ENCODE results near the gene DCDC1.

The DCDC1 gene

DNA sequence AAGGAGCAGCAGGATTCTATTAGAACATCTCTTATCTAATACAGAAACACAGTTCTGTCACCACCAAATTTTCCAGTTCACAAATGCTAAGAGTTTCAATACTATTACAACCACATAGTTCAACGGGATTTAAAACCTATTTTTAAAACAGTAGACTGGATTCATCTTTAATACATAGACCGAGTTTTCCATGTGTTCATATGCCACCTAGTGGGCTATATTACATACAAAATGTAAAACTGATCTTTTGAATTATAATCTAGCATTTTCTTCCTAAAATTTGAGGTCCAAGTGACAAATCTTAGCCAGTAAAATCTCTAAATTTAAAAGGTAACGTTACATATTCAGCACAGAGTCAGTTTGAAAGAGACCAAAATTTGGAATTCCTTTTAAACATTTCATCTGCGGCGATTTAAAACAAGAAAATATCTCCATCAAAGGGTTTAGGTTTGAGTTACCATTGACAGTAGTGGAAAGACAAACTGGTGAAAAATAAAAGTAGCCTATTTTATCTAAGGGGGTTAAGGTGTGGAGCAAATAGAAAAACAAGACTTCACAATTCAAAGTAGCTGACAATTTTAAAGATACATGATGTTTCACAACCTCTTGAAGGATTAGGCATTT lies 514.0 kb downstream of the DCDC1 start:
- no peak overlapping the region for H3K9ac ChIP-seq (ENCODE audit: low read depth, low read length)
- H3K4me3 ChIP-seq (ENCODE audit: low read depth, low read length) = no peak overlapping the region
- H3K4me1 ChIP-seq (ENCODE audit: control insufficient read depth, insufficient read depth, low read length) = peaks cover 10% of the 10 kb centered on the region
- H3K27me3 ChIP-seq (ENCODE audit: control insufficient read depth, insufficient read depth, low read length) = no peaks in the 10 kb centered on the region
- H3K9me3 ChIP-seq (ENCODE audit: control insufficient read depth, insufficient read depth, low read length) = no peaks in the 10 kb centered on the region
- H3K36me3 ChIP-seq (ENCODE audit: control insufficient read depth, insufficient read depth, low read length) = no peaks in the 10 kb centered on the region

DNA sequence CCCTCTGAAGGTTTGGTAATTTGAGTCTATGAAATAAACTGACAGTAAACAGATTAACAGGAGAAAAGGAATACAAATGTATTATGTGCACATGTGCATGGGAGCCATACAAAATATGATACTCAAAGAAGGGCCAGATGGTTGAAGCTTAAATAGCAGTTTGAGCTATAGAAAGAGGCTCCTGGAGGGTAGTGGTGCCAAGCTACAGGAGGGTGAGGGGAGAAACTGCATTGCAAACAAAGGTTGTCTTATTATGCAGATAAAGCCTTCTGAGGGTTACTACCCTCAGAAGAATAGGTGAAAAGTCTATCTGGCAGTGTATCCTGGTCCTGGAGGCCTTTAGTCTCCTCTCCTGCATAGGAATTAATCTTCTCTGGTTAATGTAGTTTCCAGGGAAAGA lies 516.1 kb downstream of the DCDC1 start:
- Histone ChIP-seq H3K4me1 (ENCODE audit: control insufficient read depth, insufficient read depth, low read length) (peaks cover 6% of the 10 kb centered on the region), H3K9ac (ENCODE audit: low read depth, low read length) (no peak overlapping the region), H3K27me3 (ENCODE audit: control insufficient read depth, insufficient read depth, low read length) (no peaks in the 10 kb centered on the region), H3K4me3 (ENCODE audit: low read depth, low read length) (no peak overlapping the region), H3K9me3 (ENCODE audit: control insufficient read depth, insufficient read depth, low read length) (no peaks in the 10 kb centered on the region), H3K36me3 (ENCODE audit: control insufficient read depth, insufficient read depth, low read length) (no peaks in the 10 kb centered on the region)

DNA sequence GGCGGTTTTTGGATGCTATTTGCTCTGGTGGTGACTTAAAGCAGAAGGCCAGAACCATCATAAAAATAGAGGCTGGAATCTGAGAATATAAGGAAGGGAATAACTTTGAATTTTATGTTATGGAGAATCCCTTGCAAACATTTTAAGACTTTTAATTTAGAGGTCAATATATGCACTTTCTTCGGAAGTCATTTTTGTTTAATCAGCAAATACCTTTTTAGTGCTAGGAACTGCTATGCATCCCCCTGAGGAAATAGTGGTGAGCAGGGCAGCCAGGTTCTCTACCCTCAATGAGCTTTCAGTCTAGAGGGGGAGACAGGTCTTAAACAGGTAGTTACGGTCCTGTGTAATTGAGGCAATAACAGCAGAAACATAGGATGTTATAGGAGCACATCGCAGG lies 516.9 kb downstream of the DCDC1 start:
- H3K9me3 ChIP-seq (ENCODE audit: control insufficient read depth, insufficient read depth, low read length) = no peaks in the 10 kb centered on the region

DNA sequence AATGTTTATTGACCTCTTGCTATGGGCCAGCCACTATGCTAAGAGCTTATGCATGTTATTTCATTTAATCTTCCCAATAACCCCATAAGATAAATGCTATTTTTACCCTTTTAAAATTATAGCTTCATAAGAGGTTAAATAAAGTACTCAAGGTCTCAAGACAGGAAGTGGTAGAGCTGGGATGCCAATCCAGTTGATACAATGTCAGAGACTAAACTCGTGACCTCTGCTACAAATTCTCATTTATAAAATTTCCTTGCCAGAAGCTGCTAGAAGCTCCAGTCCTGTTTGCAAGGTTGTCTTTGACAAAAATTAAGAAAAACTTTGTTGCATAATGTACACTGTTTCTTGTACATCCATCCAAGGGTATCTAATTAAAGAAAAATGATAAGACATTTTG lies 517.4 kb downstream of the DCDC1 start:
- Histone ChIP-seq H3K36me3 (ENCODE audit: control insufficient read depth, insufficient read depth, low read length) (no peaks in the 10 kb centered on the region), H3K9me3 (ENCODE audit: control insufficient read depth, insufficient read depth, low read length) (peaks cover 3% of the 10 kb centered on the region), H3K4me3 (ENCODE audit: low read depth, low read length) (no peak overlapping the region), H3K9ac (ENCODE audit: low read depth, low read length) (no peak overlapping the region), H3K4me1 (ENCODE audit: control insufficient read depth, insufficient read depth, low read length) (peaks cover 6% of the 10 kb centered on the region), H3K27me3 (ENCODE audit: control insufficient read depth, insufficient read depth, low read length) (no peaks in the 10 kb centered on the region)

More for the DNA sequence above, 516.9 kb downstream of the DCDC1 start:
- no peak overlapping the region for H3K9ac ChIP-seq (ENCODE audit: low read depth, low read length)
- no peaks in the 10 kb centered on the region for H3K36me3 ChIP-seq (ENCODE audit: control insufficient read depth, insufficient read depth, low read length)
- no peak overlapping the region for H3K4me3 ChIP-seq (ENCODE audit: low read depth, low read length)
- H3K27me3 ChIP-seq (ENCODE audit: control insufficient read depth, insufficient read depth, low read length) = no peaks in the 10 kb centered on the region
- H3K4me1 ChIP-seq (ENCODE audit: control insufficient read depth, insufficient read depth, low read length) = peaks cover 6% of the 10 kb centered on the region

DNA sequence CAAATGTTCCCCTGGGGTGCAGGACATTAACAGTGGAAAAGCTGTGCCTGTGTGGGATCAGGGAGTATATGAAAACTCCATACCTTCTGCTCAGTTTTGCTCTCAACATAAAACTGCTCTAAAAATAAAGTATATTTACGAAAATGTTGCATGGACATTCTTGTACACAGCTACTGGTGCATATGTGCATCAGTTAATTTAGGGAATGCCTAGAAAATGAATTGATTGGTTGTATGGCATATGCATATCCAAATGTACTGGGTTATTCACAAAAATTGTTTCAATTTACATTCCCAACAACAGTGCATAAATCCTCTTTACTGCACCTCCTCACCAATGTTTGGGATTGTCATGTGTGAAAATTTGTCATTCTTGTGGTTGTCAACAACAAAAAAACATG lies 532.3 kb downstream of the DCDC1 start:
- Histone ChIP-seq H3K9me3 (ENCODE audit: control insufficient read depth, insufficient read depth, low read length) (no peaks in the 10 kb centered on the region), H3K27me3 (ENCODE audit: control insufficient read depth, insufficient read depth, low read length) (no peaks in the 10 kb centered on the region), H3K36me3 (ENCODE audit: control insufficient read depth, insufficient read depth, low read length) (no peaks in the 10 kb centered on the region), H3K9ac (ENCODE audit: low read depth, low read length) (no peak overlapping the region), H3K4me1 (ENCODE audit: control insufficient read depth, insufficient read depth, low read length) (no peaks in the 10 kb centered on the region), H3K4me3 (ENCODE audit: low read depth, low read length) (no peak overlapping the region)

DNA sequence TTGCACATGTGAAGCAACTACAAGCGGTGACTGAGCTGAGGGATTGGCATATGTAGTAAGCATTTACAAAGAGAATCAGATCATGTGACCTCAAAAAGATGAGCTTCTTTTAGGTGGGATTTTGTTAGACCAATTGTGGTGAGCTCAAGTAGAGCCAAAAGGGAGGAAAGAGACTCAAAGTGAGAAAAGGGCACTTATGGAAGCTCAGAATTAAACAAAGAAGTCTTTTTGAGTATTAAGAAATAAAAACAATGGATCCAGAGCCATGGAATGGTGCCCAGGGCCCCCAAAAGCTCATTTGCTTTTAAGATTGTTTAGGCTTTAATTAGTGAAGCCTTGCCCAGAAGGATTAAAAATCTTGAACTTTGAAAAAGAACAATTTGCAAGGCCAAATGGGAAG lies 536.7 kb downstream of the DCDC1 start:
- H3K4me3 ChIP-seq (ENCODE audit: low read depth, low read length) = no peak overlapping the region
- no peaks in the 10 kb centered on the region for H3K36me3 ChIP-seq (ENCODE audit: control insufficient read depth, insufficient read depth, low read length)

DNA sequence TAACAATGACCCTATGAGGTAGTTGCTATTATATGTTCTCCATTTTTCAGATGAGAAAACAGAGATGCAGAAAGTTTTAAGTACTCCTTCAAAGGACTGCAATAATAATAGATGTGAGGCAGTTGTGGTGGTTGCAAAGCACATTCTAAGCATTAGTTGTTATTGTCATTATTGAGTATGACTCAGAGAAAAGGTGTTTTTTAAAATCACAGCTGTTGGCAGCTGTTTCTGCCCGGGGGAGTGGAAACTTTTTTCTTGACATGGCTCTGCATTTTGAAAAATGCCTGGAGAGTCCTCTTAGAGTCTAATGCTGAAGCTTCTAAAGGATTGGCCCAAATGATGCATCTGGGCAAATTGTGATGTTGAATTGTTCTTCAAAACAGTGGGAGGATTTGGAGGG lies 538.9 kb downstream of the DCDC1 start:
- H3K27me3 ChIP-seq (ENCODE audit: control insufficient read depth, insufficient read depth, low read length) = no peaks in the 10 kb centered on the region
- no peaks in the 10 kb centered on the region for H3K9me3 ChIP-seq (ENCODE audit: control insufficient read depth, insufficient read depth, low read length)
- H3K36me3 ChIP-seq (ENCODE audit: control insufficient read depth, insufficient read depth, low read length) = no peaks in the 10 kb centered on the region
- no peak overlapping the region for H3K4me3 ChIP-seq (ENCODE audit: low read depth, low read length)
- H3K4me1 ChIP-seq (ENCODE audit: control insufficient read depth, insufficient read depth, low read length) = peaks cover 2% of the 10 kb centered on the region
- no peak overlapping the region for H3K9ac ChIP-seq (ENCODE audit: low read depth, low read length)

More for the DNA sequence above, 536.7 kb downstream of the DCDC1 start:
- H3K4me1 ChIP-seq (ENCODE audit: control insufficient read depth, insufficient read depth, low read length) = peaks cover 2% of the 10 kb centered on the region
- H3K27me3 ChIP-seq (ENCODE audit: control insufficient read depth, insufficient read depth, low read length) = no peaks in the 10 kb centered on the region
- no peak overlapping the region for H3K9ac ChIP-seq (ENCODE audit: low read depth, low read length)
- no peaks in the 10 kb centered on the region for H3K9me3 ChIP-seq (ENCODE audit: control insufficient read depth, insufficient read depth, low read length)

DNA sequence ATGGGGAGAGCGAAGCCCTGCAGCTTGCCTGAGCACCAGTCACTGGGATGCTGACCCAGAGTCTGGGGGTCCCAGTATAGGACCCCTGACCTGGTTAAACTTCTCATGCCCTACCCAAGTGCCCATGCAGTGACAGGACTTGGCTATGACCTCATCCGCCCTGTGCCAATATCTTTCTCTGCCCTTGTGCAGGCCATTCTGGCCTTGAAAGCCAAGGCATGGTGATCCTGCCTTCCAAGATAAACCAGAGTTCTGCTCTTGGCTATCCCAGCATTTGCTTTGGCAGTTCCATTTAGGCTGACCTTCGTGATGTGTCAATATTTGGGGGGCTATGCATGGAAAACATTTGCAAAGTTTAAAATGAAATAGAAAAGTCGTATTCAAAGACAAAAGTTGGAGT lies 542.6 kb downstream of the DCDC1 start:
- peaks cover 2% of the 10 kb centered on the region for H3K4me1 ChIP-seq (ENCODE audit: control insufficient read depth, insufficient read depth, low read length)
- H3K27me3 ChIP-seq (ENCODE audit: control insufficient read depth, insufficient read depth, low read length) = no peaks in the 10 kb centered on the region
- no peak overlapping the region for H3K9ac ChIP-seq (ENCODE audit: low read depth, low read length)
- H3K4me3 ChIP-seq (ENCODE audit: low read depth, low read length) = no peak overlapping the region
- no peaks in the 10 kb centered on the region for H3K9me3 ChIP-seq (ENCODE audit: control insufficient read depth, insufficient read depth, low read length)
- no peaks in the 10 kb centered on the region for H3K36me3 ChIP-seq (ENCODE audit: control insufficient read depth, insufficient read depth, low read length)

DNA sequence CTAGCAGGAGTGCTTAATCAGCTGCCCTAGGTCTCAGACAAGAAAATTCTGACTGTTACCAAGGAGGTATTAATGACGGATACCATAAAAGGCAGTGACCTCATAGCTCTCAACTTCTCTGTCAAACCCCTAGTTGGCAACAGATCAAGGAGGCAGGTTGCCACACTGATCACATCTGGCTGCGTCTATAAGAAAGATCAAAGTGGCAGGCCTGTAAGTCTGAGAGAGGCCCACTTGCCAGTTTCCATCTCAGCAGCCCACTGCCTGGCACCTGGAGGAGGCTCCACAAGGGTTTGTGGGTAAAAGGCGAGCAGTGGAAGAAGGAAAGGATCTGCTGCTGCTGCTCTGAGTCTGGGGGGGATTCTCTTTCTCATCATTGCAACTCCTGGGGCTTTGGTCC lies 543.8 kb downstream of the DCDC1 start:
- H3K4me1 ChIP-seq (ENCODE audit: control insufficient read depth, insufficient read depth, low read length) = no peaks in the 10 kb centered on the region
- no peaks in the 10 kb centered on the region for H3K27me3 ChIP-seq (ENCODE audit: control insufficient read depth, insufficient read depth, low read length)
- H3K9ac ChIP-seq (ENCODE audit: low read depth, low read length) = no peak overlapping the region
- no peak overlapping the region for H3K4me3 ChIP-seq (ENCODE audit: low read depth, low read length)
- H3K9me3 ChIP-seq (ENCODE audit: control insufficient read depth, insufficient read depth, low read length) = no peaks in the 10 kb centered on the region
- no peaks in the 10 kb centered on the region for H3K36me3 ChIP-seq (ENCODE audit: control insufficient read depth, insufficient read depth, low read length)

DNA sequence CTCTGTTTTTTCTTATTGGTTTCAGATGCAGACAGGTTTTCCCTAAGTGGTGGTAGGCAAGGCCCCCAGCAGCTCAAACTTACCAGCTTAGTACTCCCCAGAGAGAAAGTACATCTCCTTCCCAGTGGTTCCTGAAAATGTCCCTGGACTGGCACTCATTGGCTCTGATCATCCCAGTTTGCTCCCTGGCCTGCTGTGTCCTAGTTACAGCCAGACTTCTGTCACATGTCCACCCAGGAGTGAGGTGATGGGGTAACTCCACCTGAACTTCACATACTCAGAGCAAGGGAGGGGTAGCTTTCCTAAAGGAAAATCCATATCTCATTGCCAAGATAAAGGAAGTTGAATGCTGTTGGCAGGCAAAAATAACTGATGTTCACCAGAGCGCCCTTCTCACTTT lies 546.4 kb downstream of the DCDC1 start:
- H3K27me3 ChIP-seq (ENCODE audit: control insufficient read depth, insufficient read depth, low read length) = no peaks in the 10 kb centered on the region
- H3K9me3 ChIP-seq (ENCODE audit: control insufficient read depth, insufficient read depth, low read length) = no peaks in the 10 kb centered on the region
- H3K9ac ChIP-seq (ENCODE audit: low read depth, low read length) = no peak overlapping the region
- no peaks in the 10 kb centered on the region for H3K36me3 ChIP-seq (ENCODE audit: control insufficient read depth, insufficient read depth, low read length)
- H3K4me3 ChIP-seq (ENCODE audit: low read depth, low read length) = no peak overlapping the region
- H3K4me1 ChIP-seq (ENCODE audit: control insufficient read depth, insufficient read depth, low read length) = no peaks in the 10 kb centered on the region

DNA sequence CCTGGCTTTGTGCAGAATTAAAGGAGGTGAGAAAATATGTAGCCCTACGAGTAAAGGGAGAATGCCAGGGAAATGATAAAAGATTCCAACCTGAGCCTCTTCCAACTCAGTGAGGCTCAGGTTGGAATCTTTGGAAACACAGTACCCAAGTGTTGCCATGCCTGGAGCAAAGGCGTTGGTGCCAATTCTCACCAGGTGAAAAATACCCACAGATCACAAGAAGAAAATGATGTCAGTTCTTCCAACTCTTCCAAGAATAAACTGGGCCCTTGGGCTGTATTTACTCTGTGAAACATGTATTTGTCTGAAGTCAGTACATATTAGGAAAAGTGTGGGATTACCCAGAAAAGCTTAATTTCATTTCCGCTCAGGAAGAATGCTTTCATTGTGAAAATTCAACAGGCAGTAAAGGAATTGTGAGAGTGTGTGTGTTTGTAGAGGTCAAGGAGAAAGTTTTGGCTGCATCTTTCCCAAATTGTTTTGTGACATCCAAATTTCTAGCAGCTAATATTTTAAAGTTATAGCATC lies 548.0 kb downstream of the DCDC1 start:
- Histone ChIP-seq H3K27me3 (ENCODE audit: control insufficient read depth, insufficient read depth, low read length) (no peaks in the 10 kb centered on the region), H3K4me1 (ENCODE audit: control insufficient read depth, insufficient read depth, low read length) (no peaks in the 10 kb centered on the region), H3K36me3 (ENCODE audit: control insufficient read depth, insufficient read depth, low read length) (no peaks in the 10 kb centered on the region), H3K9ac (ENCODE audit: low read depth, low read length) (no peak overlapping the region), H3K4me3 (ENCODE audit: low read depth, low read length) (no peak overlapping the region), H3K9me3 (ENCODE audit: control insufficient read depth, insufficient read depth, low read length) (no peaks in the 10 kb centered on the region)

DNA sequence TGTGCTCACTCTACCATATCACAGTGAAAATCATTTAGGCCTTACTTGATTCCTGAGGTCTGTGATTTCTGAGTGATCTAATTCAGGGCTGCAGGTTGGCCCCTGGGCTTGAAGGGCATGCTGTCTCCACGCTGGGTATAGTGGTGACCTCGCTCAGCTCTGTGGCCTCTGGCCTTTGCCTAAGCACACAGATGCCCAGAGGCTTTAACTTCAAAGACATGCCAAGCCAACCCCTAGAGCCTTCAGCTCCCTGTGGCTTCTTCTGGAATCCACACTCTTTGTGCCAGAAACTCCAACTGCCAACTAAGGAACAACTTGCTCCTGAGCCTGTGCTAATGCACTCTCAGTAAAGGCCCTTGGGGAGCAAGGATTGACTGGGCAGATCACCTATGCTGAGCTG lies 550.8 kb downstream of the DCDC1 start:
- H3K4me3 ChIP-seq (ENCODE audit: low read depth, low read length) = no peak overlapping the region
- no peaks in the 10 kb centered on the region for H3K9me3 ChIP-seq (ENCODE audit: control insufficient read depth, insufficient read depth, low read length)
- H3K4me1 ChIP-seq (ENCODE audit: control insufficient read depth, insufficient read depth, low read length) = no peaks in the 10 kb centered on the region
- H3K27me3 ChIP-seq (ENCODE audit: control insufficient read depth, insufficient read depth, low read length) = no peaks in the 10 kb centered on the region
- no peak overlapping the region for H3K9ac ChIP-seq (ENCODE audit: low read depth, low read length)
- no peaks in the 10 kb centered on the region for H3K36me3 ChIP-seq (ENCODE audit: control insufficient read depth, insufficient read depth, low read length)
